ENCODE measurements around the gene USO1. TPM values are rescaled to one million over a fixed set of nuclear protein-coding genes. Genes with fewer than 3 reads are reported as not detected.

The USO1 gene
- total RNA-seq, 1 experiment from 2014 or later: 110 TPM

- TF ChIP-seq CTCF (conservative IDR thresholded peaks at IDR 0.05): no peak
- H3K4ac ChIP-seq (ENCODE audit: low read depth, low read length): no peak overlapping the region
- H2AK5ac ChIP-seq (ENCODE audit: insufficient read length, low read length): no peak overlapping the region
- no peak overlapping the region for H2AFZ ChIP-seq (ENCODE audit: low read length)
- H2BK20ac ChIP-seq (ENCODE audit: low read depth, low read length, poor library complexity, severe bottlenecking): no peak overlapping the region
- H3K79me1 ChIP-seq (ENCODE audit: insufficient read depth, low read depth, low read length, poor library complexity, severe bottlenecking): no peaks in the 10 kb centered on the region
- H2BK15ac ChIP-seq (ENCODE audit: low read depth, low read length): no peak overlapping the region
- no peaks in the 10 kb centered on the region for H3K27me3 ChIP-seq (ENCODE audit: insufficient read depth, low read length)
- no peak overlapping the region for H3K27ac Mint-ChIP-seq
- no peak overlapping the region for H3K4me3 Mint-ChIP-seq
- H4K5ac ChIP-seq (ENCODE audit: insufficient read length, low read depth, low read length): no peak overlapping the region
- no peak overlapping the region for H2BK120ac ChIP-seq (ENCODE audit: low read depth, low read length, poor library complexity, severe bottlenecking)
- WGBS (ENCODE audit: extremely low coverage, insufficient read length, low lambda C conversion rate): no CpG with 5 or more reads among the region's 2 CpGs
- H4K91ac ChIP-seq (ENCODE audit: insufficient read length, low read depth, low read length): no peak overlapping the region
- H3K27ac ChIP-seq (ENCODE audit: insufficient read length, low read depth, low read length): no peak overlapping the region
- no peak overlapping the region for H3K18ac ChIP-seq (ENCODE audit: insufficient read length, low read depth, low read length)
- H3T11ph ChIP-seq (ENCODE audit: low read length): no peak overlapping the region
- no peak overlapping the region for H3K56ac ChIP-seq (ENCODE audit: insufficient read length, low read depth, low read length)
- no peak for DNase-seq
- no peaks in the 10 kb centered on the region for H3K79me2 ChIP-seq (ENCODE audit: insufficient read depth, low read length)
- peaks cover 21 to 74% (median 66%) of the 10 kb centered on the region in 3 experiments; a peak in 6 of 7 replicates for H3K36me3 Mint-ChIP-seq (ENCODE audit: insufficient read depth in 1 of 3, low read depth in 3 of 3)
- H3K4me1 ChIP-seq (ENCODE audit: insufficient read depth, low read length): no peaks in the 10 kb centered on the region
- no peaks in the 10 kb centered on the region for H3K4me1 Mint-ChIP-seq
- H3K9me3 Mint-ChIP-seq: no peaks in the 10 kb centered on the region
- H3K23ac ChIP-seq (ENCODE audit: insufficient read length, low read depth, low read length): no peak overlapping the region
- no peak overlapping the region for H3K9ac ChIP-seq (ENCODE audit: extremely low read depth, insufficient read length, low read length)
- no peak overlapping the region for H3K4me2 ChIP-seq (ENCODE audit: insufficient read depth, insufficient read length, low read length)
- no peak overlapping the region for H4K8ac ChIP-seq (replicated peaks; ENCODE audit: insufficient read length, low read depth, low read length)
- no peak overlapping the region for H2BK12ac ChIP-seq (ENCODE audit: insufficient read length, low read depth, low read length)
- no peak overlapping the region for H2BK5ac ChIP-seq (ENCODE audit: insufficient read length, low read length)
- no peaks in the 10 kb centered on the region for H4K20me1 ChIP-seq (ENCODE audit: control insufficient read depth, insufficient read depth, insufficient read length)
- H3K23me2 ChIP-seq (ENCODE audit: insufficient read length, low read depth, low read length, poor library complexity, severe bottlenecking): no peaks in the 10 kb centered on the region
- H3K27me3 Mint-ChIP-seq (ENCODE audit: low read depth): no peaks in the 10 kb centered on the region
- no peaks in the 10 kb centered on the region for H3K9me3 ChIP-seq (ENCODE audit: control insufficient read depth, low read depth, low read length)
- H3K14ac ChIP-seq (ENCODE audit: insufficient read depth, low read length): no peak overlapping the region
Measured at GRCh38 chr4:75777589-75777988, 53.2 kb downstream of the USO1 start.

Data from H9 (cell line).